H9 (cell line): Measurements from ENCODE around the gene PLSCR5. TPM values are rescaled to one million over a fixed set of nuclear protein-coding genes. Genes with fewer than 3 reads are reported as not detected.

Source experiments
- DNase-seq: peaks from one replicate; pipeline ENCODE4 v3.0.0-alpha.2; 2017
- H2AFZ ChIP-seq: one replicate; pipeline ENCODE4 v1.6.1; 2013; ENCODE audit warnings: mild to moderate bottlenecking, low read length, control low read depth, moderate library complexity
- H2AK5ac ChIP-seq: 2 replicates; pipeline ENCODE4 v1.6.1; 2013; ENCODE audit warnings: low read length, control low read depth, mixed read lengths; ENCODE audit not compliant: insufficient read length
- H2BK120ac ChIP-seq: one replicate; pipeline ENCODE4 v1.6.1; 2013; ENCODE audit warnings: low read depth, mild to moderate bottlenecking, low read length, control low read depth, inconsistent platforms; ENCODE audit not compliant: poor library complexity, severe bottlenecking
- H2BK12ac ChIP-seq: 2 replicates; pipeline ENCODE4 v1.6.1; 2013; ENCODE audit warnings: low read length, control low read depth, mixed read lengths, low read depth; ENCODE audit not compliant: insufficient read length
- H2BK15ac ChIP-seq: 2 replicates; pipeline ENCODE4 v1.6.1; 2013; ENCODE audit warnings: low read depth, low read length, control low read depth
- H2BK20ac ChIP-seq: one replicate; pipeline ENCODE4 v1.6.1; 2013; ENCODE audit warnings: low read depth, mild to moderate bottlenecking, low read length, control low read depth, inconsistent platforms; ENCODE audit not compliant: poor library complexity, severe bottlenecking
- H2BK5ac ChIP-seq: 2 replicates; pipeline ENCODE4 v1.6.1; 2013; ENCODE audit warnings: low read length, control low read depth, mixed read lengths; ENCODE audit not compliant: insufficient read length
- H3K14ac ChIP-seq: 2 replicates; pipeline ENCODE4 v1.6.1; 2013; ENCODE audit warnings: low read length, control low read depth; ENCODE audit not compliant: insufficient read depth
- H3K18ac ChIP-seq: 2 replicates; pipeline ENCODE4 v1.6.1; 2013; ENCODE audit warnings: low read depth, mild to moderate bottlenecking, mixed read lengths, low read length, control low read depth; ENCODE audit not compliant: insufficient read length
- H3K23ac ChIP-seq: 2 replicates; pipeline ENCODE4 v1.6.1; 2013; ENCODE audit warnings: low read length, control low read depth, mixed read lengths, low read depth; ENCODE audit not compliant: insufficient read length
- H3K23me2 ChIP-seq: 2 replicates; pipeline ENCODE4 v1.6.1; 2013; ENCODE audit warnings: low read depth, mild to moderate bottlenecking, mixed read lengths, low read length, control low read depth; ENCODE audit not compliant: insufficient read length, poor library complexity, severe bottlenecking
- H3K27ac ChIP-seq: 2 replicates; pipeline ENCODE4 v1.5.1; 2013; ENCODE audit warnings: low read length, control low read depth, mixed read lengths, low read depth; ENCODE audit not compliant: insufficient read length
- H3K27me3 ChIP-seq: 2 replicates; pipeline ENCODE4 v1.6.1; 2013; ENCODE audit warnings: low read length, control low read depth, inconsistent platforms; ENCODE audit not compliant: insufficient read depth
- H3K4ac ChIP-seq: 2 replicates; pipeline ENCODE4 v1.6.1; 2013; ENCODE audit warnings: low read depth, mild to moderate bottlenecking, control low read depth, inconsistent platforms, low read length, moderate library complexity
- H3K4me1 ChIP-seq: 2 replicates; pipeline ENCODE4 v1.6.1; 2013; ENCODE audit warnings: low read length, control low read depth, inconsistent platforms; ENCODE audit not compliant: insufficient read depth
- H3K4me2 ChIP-seq: 2 replicates; pipeline ENCODE4 v1.6.1; 2013; ENCODE audit warnings: low read length, control low read depth, mixed read lengths; ENCODE audit not compliant: insufficient read length, insufficient read depth
- H3K56ac ChIP-seq: 2 replicates; pipeline ENCODE4 v1.6.1; 2013; ENCODE audit warnings: low read depth, mild to moderate bottlenecking, mixed read lengths, low read length, control low read depth; ENCODE audit not compliant: insufficient read length
- H3K79me1 ChIP-seq: 2 replicates; pipeline ENCODE4 v1.6.1; 2013; ENCODE audit warnings: low read depth, mild to moderate bottlenecking, moderate library complexity, low read length, control low read depth, inconsistent platforms; ENCODE audit not compliant: insufficient read depth, poor library complexity, severe bottlenecking
- H3K79me2 ChIP-seq: 2 replicates; pipeline ENCODE4 v1.6.1; 2013; ENCODE audit warnings: low read length, control low read depth, inconsistent platforms; ENCODE audit not compliant: insufficient read depth
- H3K9ac ChIP-seq: 2 replicates; pipeline ENCODE4 v1.6.1; 2013; ENCODE audit warnings: low read length, control low read depth, mixed read lengths; ENCODE audit not compliant: insufficient read length; ENCODE audit errors: extremely low read depth
- H3K9me3 ChIP-seq: one replicate; pipeline ENCODE4 v1.6.1; 2013; ENCODE audit warnings: low read depth, low read length, inconsistent platforms; ENCODE audit not compliant: control insufficient read depth
- H3T11ph ChIP-seq: one replicate; pipeline ENCODE4 v1.6.1; 2013; ENCODE audit warnings: mild to moderate bottlenecking, low read length, control low read depth, inconsistent platforms
- H4K20me1 ChIP-seq: one replicate; pipeline ENCODE4 v1.6.1; 2013; ENCODE audit not compliant: control insufficient read depth, insufficient read length, insufficient read depth
- H4K5ac ChIP-seq: 2 replicates; pipeline ENCODE4 v1.6.1; 2013; ENCODE audit warnings: low read depth, mild to moderate bottlenecking, mixed read lengths, low read length, control low read depth; ENCODE audit not compliant: insufficient read length
- H4K8ac ChIP-seq: replicated peaks from 2 replicates; pipeline ENCODE4 v1.6.1; 2013; ENCODE audit warnings: low read length, control low read depth, mixed read lengths, low read depth; ENCODE audit not compliant: insufficient read length
- H4K91ac ChIP-seq: 2 replicates; pipeline ENCODE4 v1.6.1; 2013; ENCODE audit warnings: low read depth, mild to moderate bottlenecking, moderate library complexity, mixed read lengths, low read length, control low read depth; ENCODE audit not compliant: insufficient read length
- H3K27ac Mint-ChIP-seq, 3 experiments: 2 replicates in 2 of 3; 3 replicates in 1 of 3; pipeline ENCODE4 v1.8.0; 2020 to 2021; ENCODE audit warnings: mixed read lengths in 3 of 3, mild to moderate bottlenecking in 1 of 3, moderate library complexity in 1 of 3
- H3K27me3 Mint-ChIP-seq: 2 replicates; pipeline ENCODE4 v1.8.0; 2021; ENCODE audit warnings: low read depth, mild to moderate bottlenecking, moderate library complexity, mixed read lengths
- H3K36me3 Mint-ChIP-seq, 3 experiments: 2 replicates in 2 of 3; 3 replicates in 1 of 3; pipeline ENCODE4 v1.8.0; 2020 to 2021; ENCODE audit warnings: low read depth in 3 of 3, mixed read lengths in 3 of 3; ENCODE audit not compliant: insufficient read depth in 1 of 3
- H3K4me1 Mint-ChIP-seq, 2 experiments: 2 replicates each; pipeline ENCODE4 v1.8.0; 2020; ENCODE audit warnings: mixed read lengths in 2 of 2
- H3K4me3 Mint-ChIP-seq, 2 experiments: 2 replicates in 1 of 2; 3 replicates in 1 of 2; pipeline ENCODE4 v1.8.0; 2020 to 2021; ENCODE audit warnings: mild to moderate bottlenecking in 2 of 2, mixed read lengths in 2 of 2, moderate library complexity in 1 of 2
- H3K9me3 Mint-ChIP-seq, 2 experiments: 2 replicates in 1 of 2; 3 replicates in 1 of 2; pipeline ENCODE4 v1.8.0; 2020; ENCODE audit warnings: mild to moderate bottlenecking in 2 of 2, mixed read lengths in 2 of 2, moderate library complexity in 1 of 2
- WGBS: extraction: QIAGEN DNeasy Blood & Tissue Kit; methylation state at CpG from one replicate; pipeline ENCODE4 v1.1.7; 2013; ENCODE audit warnings: missing lambda C conversion rate, low lambda C conversion rate, mixed read lengths; ENCODE audit not compliant: insufficient read length; ENCODE audit errors: extremely low coverage; 5-methylcytosine and 5-hydroxymethylcytosine counted together
- total RNA-seq: library from RNA; stranded (reverse); gene quantifications from 2 replicates; pipeline ENCODE4 v1.2.1, GENCODE V29; 2021
- TF ChIP-seq, protein P1 (sequence below): fragments of 200-600 bp; sonication (generic); conservative IDR thresholded peaks from 3 replicates; pipeline ENCODE4 v1.8.0; 2021; ENCODE audit warnings: antibody characterized with exemption, mild to moderate bottlenecking

The PLSCR5 gene
- total RNA-seq, 1 experiment from 2014 or later: not detected

DNA sequence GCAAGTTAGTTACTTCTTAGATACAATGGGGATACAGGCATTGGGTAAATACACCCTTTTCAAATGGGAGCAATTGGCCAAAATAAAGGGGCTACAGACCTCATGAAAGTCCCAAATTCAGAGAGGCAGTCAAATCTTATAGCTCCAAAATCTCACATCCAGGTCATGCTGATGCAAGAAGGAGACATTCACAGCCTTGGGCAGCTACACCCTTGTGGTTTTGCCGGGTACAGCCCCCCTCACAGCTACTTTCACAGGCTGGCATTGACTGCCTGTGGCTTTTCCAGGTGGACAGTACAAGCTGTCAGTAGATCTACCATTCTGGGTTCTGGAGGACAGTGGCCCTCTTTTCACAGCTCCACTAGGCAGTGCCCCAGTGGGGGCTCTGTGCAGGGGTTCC lies 43.3 kb downstream of the PLSCR5 start:
- H4K5ac ChIP-seq: no peak overlapping the region
- TF ChIP-seq, protein P1, sequence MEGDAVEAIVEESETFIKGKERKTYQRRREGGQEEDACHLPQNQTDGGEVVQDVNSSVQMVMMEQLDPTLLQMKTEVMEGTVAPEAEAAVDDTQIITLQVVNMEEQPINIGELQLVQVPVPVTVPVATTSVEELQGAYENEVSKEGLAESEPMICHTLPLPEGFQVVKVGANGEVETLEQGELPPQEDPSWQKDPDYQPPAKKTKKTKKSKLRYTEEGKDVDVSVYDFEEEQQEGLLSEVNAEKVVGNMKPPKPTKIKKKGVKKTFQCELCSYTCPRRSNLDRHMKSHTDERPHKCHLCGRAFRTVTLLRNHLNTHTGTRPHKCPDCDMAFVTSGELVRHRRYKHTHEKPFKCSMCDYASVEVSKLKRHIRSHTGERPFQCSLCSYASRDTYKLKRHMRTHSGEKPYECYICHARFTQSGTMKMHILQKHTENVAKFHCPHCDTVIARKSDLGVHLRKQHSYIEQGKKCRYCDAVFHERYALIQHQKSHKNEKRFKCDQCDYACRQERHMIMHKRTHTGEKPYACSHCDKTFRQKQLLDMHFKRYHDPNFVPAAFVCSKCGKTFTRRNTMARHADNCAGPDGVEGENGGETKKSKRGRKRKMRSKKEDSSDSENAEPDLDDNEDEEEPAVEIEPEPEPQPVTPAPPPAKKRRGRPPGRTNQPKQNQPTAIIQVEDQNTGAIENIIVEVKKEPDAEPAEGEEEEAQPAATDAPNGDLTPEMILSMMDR: no peak
- H3K4ac ChIP-seq: no peak overlapping the region
- no peak overlapping the region for H3K14ac ChIP-seq
- no peak overlapping the region for H3K27ac Mint-ChIP-seq
- no peak overlapping the region for H2BK5ac ChIP-seq
- H3T11ph ChIP-seq: no peak overlapping the region
- H3K4me1 ChIP-seq: no peaks in the 10 kb centered on the region
- no peak overlapping the region for H4K8ac ChIP-seq
- no peak overlapping the region for H3K4me3 Mint-ChIP-seq
- no peak overlapping the region for H3K23ac ChIP-seq
- H3K9ac ChIP-seq: no peak overlapping the region
- no peak overlapping the region for H2BK12ac ChIP-seq
- H4K20me1 ChIP-seq: no peaks in the 10 kb centered on the region
- no peak overlapping the region for H2BK120ac ChIP-seq
- no peak overlapping the region for H3K56ac ChIP-seq
- no peak overlapping the region for H3K27ac ChIP-seq
- H3K9me3 Mint-ChIP-seq: peaks cover 7 to 9% of the 10 kb centered on the region in 2 experiments; a peak in 4 of 5 replicates
- H3K18ac ChIP-seq: no peak overlapping the region
- H3K79me2 ChIP-seq: no peaks in the 10 kb centered on the region
- H3K23me2 ChIP-seq: no peaks in the 10 kb centered on the region
- H2BK15ac ChIP-seq: no peak overlapping the region
- H4K91ac ChIP-seq: no peak overlapping the region
- no peak overlapping the region for H2BK20ac ChIP-seq
- no peak overlapping the region for H3K4me2 ChIP-seq
- H3K4me1 Mint-ChIP-seq: no peaks in the 10 kb centered on the region
- H3K9me3 ChIP-seq: no peaks in the 10 kb centered on the region
- WGBS: no CpG with 5 or more reads among the region's 1 CpG
- peaks cover 2 to 17% (median 16%) of the 10 kb centered on the region in 3 experiments; a peak in 6 of 7 replicates for H3K36me3 Mint-ChIP-seq
- no peak for DNase-seq
- no peak overlapping the region for H2AK5ac ChIP-seq
- H3K79me1 ChIP-seq: no peaks in the 10 kb centered on the region
- peaks cover 2% of the 10 kb centered on the region; the same call in 1 of the 2 replicates for H3K27me3 Mint-ChIP-seq
- H2AFZ ChIP-seq: no peak overlapping the region
- H3K27me3 ChIP-seq: no peaks in the 10 kb centered on the region
